Stimulated activated CD8-positive, alpha-beta memory T cell treated with anti-CD3 and anti-CD28 coated beads, Interleukin-7, amount 100 ng/mL, for 24 hours (primary cell): ENCODE data around the gene ANP32A.
"Not testable (repeated sequence)": the region's sequence is repeated elsewhere in the genome, so short reads cannot be mapped to it uniquely, and the experiment has no call there.

Source experiments
- DNase-seq: peaks from one replicate; pipeline ENCODE4 v3.0.0-alpha.2; 2020; ENCODE audit warnings: low read depth

Gene ANP32A

GRCh38 chr15:68820295-68821189 is at the start of gene ANP32A:
ANP32A (minus strand) TSS chr15:68820895; CDS start chr15:68820751, 144 bp downstream.
- peak; percentile 91 for DNase-seq

GRCh38 chr15:68868296-68868695 is 47.6 kb upstream of the ANP32A start:
- DNase-seq, result no peak

- DNase-seq, result no peak
Observed at GRCh38 chr15:68862415-68862814, 41.7 kb upstream of the ANP32A start.

- not testable (repeated sequence) for DNase-seq
Observed at GRCh38 chr15:68858666-68859065, 38.0 kb upstream of the ANP32A start.

- DNase-seq, result not testable (repeated sequence)
Observed at GRCh38 chr15:68857443-68857842, 36.7 kb upstream of the ANP32A start.

- no peak for DNase-seq
Observed at GRCh38 chr15:68852461-68852860, 31.8 kb upstream of the ANP32A start.

- no peak for DNase-seq
Observed at GRCh38 chr15:68851971-68852370, 31.3 kb upstream of the ANP32A start.

- DNase-seq, result no peak
Observed at GRCh38 chr15:68849497-68849896, 28.8 kb upstream of the ANP32A start.

GRCh38 chr15:68846851-68847439 is 26.2 kb upstream of the ANP32A start:
- DNase-seq, result no peak

- DNase-seq, result no peak
Observed at GRCh38 chr15:68844856-68845550, 24.3 kb upstream of the ANP32A start.

- no peak for DNase-seq
Observed at GRCh38 chr15:68843425-68844311, 23.0 kb upstream of the ANP32A start.

- no peak for DNase-seq
Observed at GRCh38 chr15:68842958-68843357, 22.3 kb upstream of the ANP32A start.

GRCh38 chr15:68834346-68834745 is 13.7 kb upstream of the ANP32A start:
- DNase-seq, result no peak

GRCh38 chr15:68833700-68834331 is 13.1 kb upstream of the ANP32A start:
- no peak for DNase-seq

GRCh38 chr15:68830141-68830785 is 9.6 kb upstream of the ANP32A start:
- no peak for DNase-seq

- DNase-seq, result no peak
Observed at GRCh38 chr15:68829068-68829467, 8.4 kb upstream of the ANP32A start.

- no peak for DNase-seq
Observed at GRCh38 chr15:68823561-68823960, 2.9 kb upstream of the ANP32A start.

GRCh38 chr15:68822818-68823217 is 2.1 kb upstream of the ANP32A start:
- DNase-seq, result no peak

- no peak for DNase-seq
Observed at GRCh38 chr15:68821841-68822381, 1.2 kb upstream of the ANP32A start.

- DNase-seq, result no peak
Observed at GRCh38 chr15:68821190-68821840, 620 bp upstream of the ANP32A start.
